ENCODE measurements around the gene SYS1.

The SYS1 gene

DNA sequence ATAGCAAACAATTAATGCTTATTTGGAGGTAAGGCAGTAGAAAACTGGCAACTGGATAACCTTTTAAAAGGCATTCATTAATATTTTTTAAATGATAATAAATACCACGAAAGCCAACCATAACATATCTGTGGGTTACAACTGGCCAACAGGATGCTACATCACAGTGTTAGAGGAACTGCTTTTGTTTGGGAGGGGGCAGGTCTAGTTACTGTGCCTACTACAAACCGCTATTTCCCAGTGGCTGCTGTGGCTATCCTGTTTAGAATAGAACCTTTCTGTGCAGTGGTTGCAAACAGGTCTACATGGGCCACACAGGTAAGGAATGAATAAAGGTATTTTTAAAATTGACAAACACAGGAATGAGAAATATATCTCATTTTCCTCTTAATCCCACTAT, 54.0 kb downstream of the SYS1 start:
- DNase-seq (ENCODE audit: low read depth): no peak
